ENCODE data around the gene CFHR2. TPM values are rescaled to one million over a fixed set of nuclear protein-coding genes. Genes with fewer than 3 reads are reported as not detected.
"Not testable (repeated sequence)": the region's sequence is repeated elsewhere in the genome, so short reads cannot be mapped to it uniquely, and the experiment has no call there.

Gene CFHR2
- polyA plus RNA-seq (ENCODE audit: insufficient read depth in 1 of 5, insufficient read length in 5 of 5, low replicate concordance in 1 of 5), result under 1 TPM in 2 of 5 donors, not detected in 3; 0.14 to 0.69 TPM
- long read RNA-seq, donor 1, result 0 reads
- long read RNA-seq, donor 2, result 0 reads
- long read RNA-seq, donor 3, result 0 reads
- long read RNA-seq, donor 4, result 0 reads
- long read RNA-seq, donor 5, partial matches to known transcripts, result 0 of 1 reads
- long read RNA-seq, donor 5, other reads (novel, unspliced or antisense), result 0 of 1 reads
- long read RNA-seq, donor 6, result 0 reads
- long read RNA-seq, donor 7, result 0 reads
- long read RNA-seq, donor 8, result 0 reads

GRCh38 chr1:196943568-196943967, at the start of gene CFHR2:
TSS of gene CFHR2 (plus strand) at chr1:196943738. CDS start at chr1:196943881, 143 bp downstream.
- not testable (repeated sequence) for DNase-seq

- DNase-seq, result no peak
Observed at GRCh38 chr1:196896355-196896754, 47.2 kb upstream of the CFHR2 start.

GRCh38 chr1:196897158-196897828, 46.2 kb upstream of the CFHR2 start:
- DNase-seq, result no peak

GRCh38 chr1:196902344-196902743, 41.2 kb upstream of the CFHR2 start:
- DNase-seq, result no peak

- DNase-seq, result no peak
Observed at GRCh38 chr1:196910215-196910614, 33.3 kb upstream of the CFHR2 start.

GRCh38 chr1:196912283-196912682, 31.3 kb upstream of the CFHR2 start:
- not testable (repeated sequence) for DNase-seq

- not testable (repeated sequence) for DNase-seq
Observed at GRCh38 chr1:196926839-196927238, 16.7 kb upstream of the CFHR2 start.

GRCh38 chr1:196932853-196933252, 10.7 kb upstream of the CFHR2 start:
- DNase-seq, result not testable (repeated sequence)

GRCh38 chr1:196933531-196934189, 9.9 kb upstream of the CFHR2 start:
- no peak for DNase-seq

GRCh38 chr1:196941474-196941873, 2.1 kb upstream of the CFHR2 start:
- not testable (repeated sequence) for DNase-seq

GRCh38 chr1:196951711-196952394, 8.3 kb downstream of the CFHR2 start:
- no peak for DNase-seq

- no peak for DNase-seq
Observed at GRCh38 chr1:196954778-196955177, 11.2 kb downstream of the CFHR2 start.

- no peak for DNase-seq
Observed at GRCh38 chr1:196955926-196956325, 12.4 kb downstream of the CFHR2 start.

- no peak for DNase-seq
Observed at GRCh38 chr1:196960854-196961253, 17.3 kb downstream of the CFHR2 start.

- DNase-seq, result no peak
Observed at GRCh38 chr1:196970182-196970581, 26.6 kb downstream of the CFHR2 start.

- DNase-seq, result no peak
Observed at GRCh38 chr1:196976278-196976677, 32.7 kb downstream of the CFHR2 start.

GRCh38 chr1:196977278-196977677, 33.7 kb downstream of the CFHR2 start, which contains the start of gene CFHR5:
TSS of gene CFHR5 (plus strand) at chr1:196977556. CDS start at chr1:196977665, 109 bp downstream.
- no peak for DNase-seq

GRCh38 chr1:196980859-196981258, 37.3 kb downstream of the CFHR2 start:
- DNase-seq, result no peak

- not testable (repeated sequence) for DNase-seq
Observed at GRCh38 chr1:196982247-196982646, 38.7 kb downstream of the CFHR2 start.

GRCh38 chr1:196991919-196992651, 48.5 kb downstream of the CFHR2 start:
- peak; percentile 4 to 7 for DNase-seq

GRCh38 chr1:196993916-196994315, 50.4 kb downstream of the CFHR2 start:
- no peak for DNase-seq

All from right lung (tissue), 10 donors.